ENCODE measurements around the gene SEMA5B.

Gene SEMA5B

GRCh38 chr3:122893754-122894668 lies 133.6 kb downstream of the SEMA5B start:
- no peak for DNase-seq (ENCODE audit: low read depth in 2 of 2)

- no peak for DNase-seq (ENCODE audit: low read depth in 2 of 2)
Measured at GRCh38 chr3:122893282-122893681, 134.3 kb downstream of the SEMA5B start.

GRCh38 chr3:122892118-122892960 lies 135.2 kb downstream of the SEMA5B start:
- DNase-seq (ENCODE audit: low read depth in 2 of 2) = no peak

GRCh38 chr3:122890720-122891220 lies 136.8 kb downstream of the SEMA5B start:
- DNase-seq (ENCODE audit: low read depth in 2 of 2) = no peak

- no peak for DNase-seq (ENCODE audit: low read depth in 2 of 2)
Measured at GRCh38 chr3:122890077-122890719, 137.4 kb downstream of the SEMA5B start.

GRCh38 chr3:122886946-122887345 lies 140.6 kb downstream of the SEMA5B start:
- no peak for DNase-seq (ENCODE audit: low read depth in 2 of 2)

- no peak for DNase-seq (ENCODE audit: low read depth in 2 of 2)
Measured at GRCh38 chr3:122886251-122886650, 141.3 kb downstream of the SEMA5B start.

- no peak for DNase-seq (ENCODE audit: low read depth in 2 of 2)
Measured at GRCh38 chr3:122882361-122882947, 145.1 kb downstream of the SEMA5B start.

- DNase-seq (ENCODE audit: low read depth in 2 of 2) = no peak
Measured at GRCh38 chr3:122880624-122881023, 146.9 kb downstream of the SEMA5B start.

GRCh38 chr3:122880173-122880572 lies 147.4 kb downstream of the SEMA5B start:
- no peak for DNase-seq (ENCODE audit: low read depth in 2 of 2)

- no peak for DNase-seq (ENCODE audit: low read depth in 2 of 2)
Measured at GRCh38 chr3:122875547-122876127, 151.9 kb downstream of the SEMA5B start.

- DNase-seq (ENCODE audit: low read depth in 2 of 2) = no peak
Measured at GRCh38 chr3:122873741-122874515, 153.6 kb downstream of the SEMA5B start.

GRCh38 chr3:122868322-122868721 lies 159.2 kb downstream of the SEMA5B start:
- no peak for DNase-seq (ENCODE audit: low read depth in 2 of 2)

- no peak for DNase-seq (ENCODE audit: low read depth in 2 of 2)
Measured at GRCh38 chr3:122864498-122864897, 163.1 kb downstream of the SEMA5B start.

GRCh38 chr3:122862381-122862780 lies 165.2 kb downstream of the SEMA5B start:
- DNase-seq (ENCODE audit: low read depth in 2 of 2) = no peak
